AG04450 (cell line): Measurements from ENCODE around the gene EGFL8. TPM values are rescaled to one million over a fixed set of nuclear protein-coding genes. Genes with fewer than 3 reads are reported as not detected.
A peak's percentile ranks its signal among the peaks of the same experiment; 100 is the strongest.

Experiments
- CTCF ChIA-PET: fragments of 300-600, 350-600 bp; formaldehyde crosslinking; extraction: SDS; loops from one replicate; lab custom pipeline; 2022; ENCODE audit warnings: antibody characterized with exemption, inconsistent platforms; lab: Charles Lee
- POLR2A ChIA-PET: fragments of 350-600 bp; formaldehyde crosslinking; extraction: SDS; loops from one replicate; lab custom pipeline; 2021; ENCODE audit warnings: antibody characterized with exemption, inconsistent platforms; lab: Yijun Ruan, JAX
- DNase-seq: peaks from one replicate; pipeline ENCODE4 v3.0.0-alpha.2; 2011; ENCODE audit warnings: low read depth, low spot score
- H3K27ac ChIP-seq: one replicate; pipeline ENCODE4 v1.5.1; 2012; ENCODE audit warnings: low read depth, low read length, control low read depth
- H3K27me3 ChIP-seq: one replicate; pipeline ENCODE4 v1.6.0; 2012; ENCODE audit warnings: low read length; ENCODE audit not compliant: control insufficient read depth, insufficient read depth
- H3K4me3 ChIP-seq: 2 replicates; pipeline ENCODE4 v1.5.1; 2011; ENCODE audit warnings: mild to moderate bottlenecking, low read depth, low read length, control low read depth
- H3K9me3 ChIP-seq: 2 replicates; pipeline ENCODE4 v1.5.1; 2012; ENCODE audit warnings: low read length; ENCODE audit not compliant: control insufficient read depth, insufficient read depth
- polyA plus RNA-seq: library from polyadenylated mRNA; depleted of rRNA; stranded (reverse); fragments of >200 nt; gene quantifications from 2 replicates; pipeline ENCODE4 v1.2.3, GENCODE V29; 2011
- TF ChIP-seq, protein P1 (sequence below): IDR thresholded peaks from 2 replicates; pipeline ENCODE4 v1.5.1; 2011; ENCODE audit warnings: low read depth, low read length, control low read depth, inconsistent platforms

Gene EGFL8
- polyA plus RNA-seq, 1 experiment: 2.8 TPM

- Histone ChIP-seq H3K27ac (peak overlapping the region; percentile 11), H3K27me3 (no peaks in the 10 kb centered on the region), H3K4me3 (no peak overlapping the region), H3K9me3 (no peaks in the 10 kb centered on the region)
- CTCF ChIA-PET: no interaction called here
- POLR2A ChIA-PET: no interaction called here
- TF ChIP-seq, protein P1, sequence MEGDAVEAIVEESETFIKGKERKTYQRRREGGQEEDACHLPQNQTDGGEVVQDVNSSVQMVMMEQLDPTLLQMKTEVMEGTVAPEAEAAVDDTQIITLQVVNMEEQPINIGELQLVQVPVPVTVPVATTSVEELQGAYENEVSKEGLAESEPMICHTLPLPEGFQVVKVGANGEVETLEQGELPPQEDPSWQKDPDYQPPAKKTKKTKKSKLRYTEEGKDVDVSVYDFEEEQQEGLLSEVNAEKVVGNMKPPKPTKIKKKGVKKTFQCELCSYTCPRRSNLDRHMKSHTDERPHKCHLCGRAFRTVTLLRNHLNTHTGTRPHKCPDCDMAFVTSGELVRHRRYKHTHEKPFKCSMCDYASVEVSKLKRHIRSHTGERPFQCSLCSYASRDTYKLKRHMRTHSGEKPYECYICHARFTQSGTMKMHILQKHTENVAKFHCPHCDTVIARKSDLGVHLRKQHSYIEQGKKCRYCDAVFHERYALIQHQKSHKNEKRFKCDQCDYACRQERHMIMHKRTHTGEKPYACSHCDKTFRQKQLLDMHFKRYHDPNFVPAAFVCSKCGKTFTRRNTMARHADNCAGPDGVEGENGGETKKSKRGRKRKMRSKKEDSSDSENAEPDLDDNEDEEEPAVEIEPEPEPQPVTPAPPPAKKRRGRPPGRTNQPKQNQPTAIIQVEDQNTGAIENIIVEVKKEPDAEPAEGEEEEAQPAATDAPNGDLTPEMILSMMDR: no peak
- no peak for DNase-seq
Measured at GRCh38 chr6:32167761-32168262, 3.4 kb downstream of the EGFL8 start.

GRCh38 chr6:32168350-32168749 is 4.0 kb downstream of the EGFL8 start:
- Histone ChIP-seq H3K27me3 (no peaks in the 10 kb centered on the region), H3K4me3 (no peak overlapping the region), H3K9me3 (no peaks in the 10 kb centered on the region), H3K27ac (peak overlapping the region; percentile 11)
- DNase-seq: no peak
- ChIA-PET CTCF (no interaction called here), POLR2A (interaction anchor here (0.6 kb wide), 1 partner anchor 1343 kb away, joined by 5 read pairs; no protein-coding TSS in a partner anchor)
- TF ChIP-seq, protein P1: no peak

DNA sequence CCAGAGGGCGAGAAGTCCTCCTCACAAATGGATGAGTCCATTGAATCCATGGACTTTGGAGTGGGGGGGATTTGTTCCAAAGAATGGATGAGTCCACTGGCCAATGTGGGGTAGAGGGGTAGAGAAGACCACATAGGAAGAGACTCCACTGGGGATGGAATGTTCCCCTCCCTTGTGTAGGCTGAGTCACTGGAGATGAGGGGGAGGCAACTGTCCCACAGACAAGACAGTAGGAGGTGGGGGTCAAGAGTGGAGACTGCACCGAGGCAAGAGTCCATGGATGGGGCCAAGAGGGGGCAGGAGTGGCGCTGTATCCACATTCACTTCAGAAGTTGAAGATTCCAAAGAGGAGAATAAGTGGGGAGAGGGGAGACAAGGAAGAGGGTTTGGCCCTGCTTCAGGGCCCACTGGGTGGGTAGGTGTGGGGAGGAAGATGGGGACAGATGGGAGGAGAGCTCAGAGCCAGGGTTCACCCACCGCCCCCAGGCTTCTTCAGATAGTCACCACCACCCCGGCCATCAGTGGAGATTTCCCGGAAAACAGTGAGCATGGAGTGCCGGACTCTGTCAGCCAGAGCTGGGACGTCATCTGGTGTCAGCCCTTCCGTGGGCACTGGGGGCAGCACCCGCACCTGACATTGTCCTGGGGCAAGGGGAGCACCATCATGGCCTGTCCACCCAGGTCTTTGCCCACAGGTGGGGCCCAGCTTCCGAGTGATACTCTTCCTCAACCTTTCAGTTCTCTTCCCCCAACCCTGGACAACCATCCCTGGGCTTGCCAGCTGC is 4.6 kb downstream of the EGFL8 start:
- no peaks in the 10 kb centered on the region for H3K27me3 ChIP-seq
- no peak overlapping the region for H3K27ac ChIP-seq
- POLR2A ChIA-PET: interaction anchor here (0.6 kb wide), 1 partner anchor 1343 kb away, joined by 5 read pairs; no protein-coding TSS in a partner anchor
- TF ChIP-seq, protein P1: no peak
- H3K4me3 ChIP-seq: no peak overlapping the region
- H3K9me3 ChIP-seq: no peaks in the 10 kb centered on the region
- no peak for DNase-seq
- CTCF ChIA-PET: interaction anchor here (1.6 kb wide), 1 partner anchor 50 kb away, joined by 4 read pairs; no protein-coding TSS in a partner anchor

GRCh38 chr6:32170294-32170693 is 5.9 kb downstream of the EGFL8 start:
- POLR2A ChIA-PET: no interaction called here
- Histone ChIP-seq H3K27ac (no peak overlapping the region), H3K4me3 (no peak overlapping the region), H3K27me3 (no peaks in the 10 kb centered on the region), H3K9me3 (no peaks in the 10 kb centered on the region)
- TF ChIP-seq, protein P1: no peak
- no peak for DNase-seq
- CTCF ChIA-PET: interaction anchor here (1.6 kb wide), 1 partner anchor 52 kb away, joined by 4 read pairs; no protein-coding TSS in a partner anchor

GRCh38 chr6:32171234-32171633 is 6.8 kb downstream of the EGFL8 start:
- Histone ChIP-seq H3K9me3 (peaks cover 3% of the 10 kb centered on the region; the same call in 1 of the 2 replicates), H3K27ac (no peak overlapping the region), H3K4me3 (no peak overlapping the region), H3K27me3 (no peaks in the 10 kb centered on the region)
- no peak for DNase-seq
- ChIA-PET CTCF (no interaction called here), POLR2A (no interaction called here)
- TF ChIP-seq, protein P1: no peak
